Stimulated activated CD8-positive, alpha-beta memory T cell treated with anti-CD3 and anti-CD28 coated beads, Interleukin-7, amount 100 ng/mL, for 4 hours (primary cell): ENCODE measurements around the gene CRHR1.
A peak's percentile ranks its signal among the peaks of the same experiment; 100 is the strongest.
"Not testable (repeated sequence)": the region's sequence is repeated elsewhere in the genome, so short reads cannot be mapped to it uniquely, and the experiment has no call there.

Experiments
- DNase-seq, 2 donors: peaks; one replicate each; pipeline ENCODE4 v3.0.0-alpha.2; 2020; ENCODE audit warnings: low read depth in 2 of 2

Gene CRHR1

DNA sequence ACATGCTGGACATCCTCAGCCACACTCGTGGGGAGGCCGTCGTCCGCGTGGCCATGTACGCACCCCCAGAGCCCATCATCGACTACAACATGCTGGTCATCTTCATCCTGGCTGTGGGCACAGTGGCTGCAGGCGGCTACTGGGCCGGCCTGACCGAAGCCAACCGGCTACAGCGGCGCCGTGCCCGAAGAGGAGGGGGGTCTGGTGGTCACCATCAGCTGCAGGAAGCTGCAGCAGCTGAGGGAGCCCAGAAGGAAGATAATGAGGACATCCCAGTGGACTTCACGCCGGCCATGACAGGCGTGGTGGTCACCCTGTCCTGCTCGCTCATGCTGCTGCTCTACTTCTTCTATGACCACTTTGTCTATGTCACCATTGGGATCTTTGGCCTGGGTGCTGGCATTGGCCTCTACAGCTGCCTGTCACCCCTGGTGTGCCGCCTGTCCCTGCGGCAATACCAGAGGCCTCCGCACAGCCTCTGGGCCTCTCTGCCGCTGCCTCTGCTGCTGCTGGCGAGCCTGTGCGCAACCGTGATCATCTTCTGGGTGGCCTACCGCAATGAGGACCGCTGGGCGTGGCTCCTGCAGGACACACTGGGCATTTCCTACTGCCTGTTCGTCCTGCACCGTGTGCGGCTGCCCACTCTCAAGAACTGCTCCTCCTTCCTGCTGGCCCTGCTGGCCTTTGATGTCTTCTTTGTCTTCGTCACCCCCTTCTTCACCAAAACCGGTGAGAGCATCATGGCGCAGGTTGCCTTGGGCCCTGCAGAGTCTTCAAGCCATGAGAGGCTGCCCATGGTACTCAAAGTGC lies 61.5 kb downstream of the CRHR1 start:
- no peak for DNase-seq

- DNase-seq: no peak
Observed at GRCh38 chr17:45846223-45846622, 62.1 kb downstream of the CRHR1 start.

- DNase-seq: no peak
Observed at GRCh38 chr17:45846646-45847045, 62.5 kb downstream of the CRHR1 start.

- no peak for DNase-seq
Observed at GRCh38 chr17:45847101-45847500, 63.0 kb downstream of the CRHR1 start.

DNA sequence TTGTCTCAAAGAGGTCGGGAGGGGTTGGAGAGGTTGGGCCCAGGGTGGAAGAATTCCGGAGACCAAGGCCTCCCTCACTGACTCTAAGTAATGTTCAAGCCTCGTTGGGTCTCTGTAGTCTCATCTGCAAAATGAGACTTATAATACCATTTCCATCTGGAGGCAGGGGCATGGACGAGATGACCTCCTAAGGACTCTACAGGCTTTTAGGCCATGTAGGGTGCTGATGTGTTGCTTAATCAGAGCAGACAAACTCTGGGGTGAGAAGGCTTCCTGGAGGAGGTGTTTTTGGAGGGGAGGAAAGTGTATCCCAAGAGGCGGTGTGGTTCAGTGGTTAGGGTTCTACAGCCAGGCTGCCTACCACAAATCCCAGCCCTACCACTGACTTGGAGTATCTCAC lies 63.6 kb downstream of the CRHR1 start:
- DNase-seq: no peak

DNA sequence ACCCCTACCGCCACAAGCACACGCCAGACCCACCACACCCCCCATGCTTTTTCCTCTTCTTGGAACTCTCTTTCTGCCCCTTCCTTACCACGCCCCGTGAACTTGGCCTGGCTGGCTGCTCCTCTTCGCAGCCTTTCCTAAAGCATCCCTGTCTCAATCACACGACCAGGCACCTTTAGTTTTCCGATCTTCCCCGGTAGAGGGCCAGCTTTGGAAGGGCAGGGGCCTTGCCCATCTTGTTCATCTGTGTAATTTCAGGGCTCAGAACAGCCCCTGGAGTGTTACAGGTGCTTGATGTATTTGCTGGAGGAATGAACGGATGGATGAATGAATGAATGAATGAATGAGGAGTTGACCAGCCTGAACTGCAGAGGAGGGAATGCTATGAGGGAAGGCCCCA lies 64.3 kb downstream of the CRHR1 start:
- DNase-seq: no peak

DNA sequence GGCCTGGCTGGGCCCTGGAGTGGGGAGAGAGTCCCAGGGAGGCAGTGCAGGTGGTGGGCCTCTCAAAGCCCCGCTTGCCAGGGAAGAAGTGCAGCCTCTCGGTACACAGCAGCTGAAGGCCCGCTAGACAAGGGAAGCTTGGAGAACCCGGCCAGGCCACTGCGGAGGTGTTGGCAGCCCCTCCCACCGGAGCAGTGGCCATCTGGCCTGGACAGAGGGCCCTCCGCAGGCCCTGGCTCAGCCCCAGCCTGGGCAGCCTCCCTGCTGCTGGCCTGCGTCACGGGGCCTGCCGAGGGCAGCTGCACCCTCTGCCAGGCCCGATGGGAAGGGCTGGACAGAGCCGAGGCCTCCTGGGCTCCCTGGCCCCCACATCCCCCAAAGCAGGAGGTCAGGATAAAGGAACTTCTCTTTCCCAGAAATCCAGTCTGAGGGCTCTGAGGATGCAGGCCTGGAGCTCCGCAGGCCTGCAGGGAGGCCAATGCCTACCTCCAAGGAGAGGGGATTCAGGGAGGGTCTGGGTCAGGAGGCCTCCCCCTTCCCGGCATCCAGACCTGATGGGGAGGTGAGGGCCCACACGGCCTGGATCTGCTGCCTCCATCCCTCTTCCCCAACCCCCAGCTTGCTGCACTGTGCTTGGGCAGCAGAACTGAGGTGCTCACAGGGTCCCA lies 64.9 kb downstream of the CRHR1 start:
- no peak for DNase-seq

GRCh38 chr17:45849536-45849990 lies 65.4 kb downstream of the CRHR1 start:
- no peak for DNase-seq

DNA sequence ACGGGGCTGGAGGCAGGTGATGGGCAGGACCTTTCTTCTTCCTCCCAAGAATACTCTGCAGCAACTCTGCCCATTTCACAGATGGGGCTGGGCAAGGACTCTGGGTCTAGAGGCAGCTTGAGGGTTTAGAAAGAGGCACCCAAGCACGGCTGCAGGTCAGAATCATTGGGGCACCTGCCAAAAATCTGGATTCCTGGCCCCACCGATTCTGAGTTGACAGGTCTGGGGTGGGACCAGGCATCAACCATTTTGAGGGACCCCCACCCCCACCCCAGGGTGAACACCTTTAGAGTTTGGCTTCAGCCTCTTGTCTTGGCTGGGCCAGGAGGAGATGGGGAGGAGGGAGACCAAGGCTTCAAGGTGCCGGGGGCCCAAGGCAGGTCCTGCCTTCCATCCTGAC lies 65.9 kb downstream of the CRHR1 start:
- no peak for DNase-seq

GRCh38 chr17:45850468-45850867 lies 66.3 kb downstream of the CRHR1 start:
- DNase-seq: no peak

GRCh38 chr17:45851022-45851421 lies 66.9 kb downstream of the CRHR1 start:
- no peak for DNase-seq

- DNase-seq: no peak
Observed at GRCh38 chr17:45851464-45851863, 67.3 kb downstream of the CRHR1 start.

- no peak for DNase-seq
Observed at GRCh38 chr17:45851873-45852272, 67.8 kb downstream of the CRHR1 start.

DNA sequence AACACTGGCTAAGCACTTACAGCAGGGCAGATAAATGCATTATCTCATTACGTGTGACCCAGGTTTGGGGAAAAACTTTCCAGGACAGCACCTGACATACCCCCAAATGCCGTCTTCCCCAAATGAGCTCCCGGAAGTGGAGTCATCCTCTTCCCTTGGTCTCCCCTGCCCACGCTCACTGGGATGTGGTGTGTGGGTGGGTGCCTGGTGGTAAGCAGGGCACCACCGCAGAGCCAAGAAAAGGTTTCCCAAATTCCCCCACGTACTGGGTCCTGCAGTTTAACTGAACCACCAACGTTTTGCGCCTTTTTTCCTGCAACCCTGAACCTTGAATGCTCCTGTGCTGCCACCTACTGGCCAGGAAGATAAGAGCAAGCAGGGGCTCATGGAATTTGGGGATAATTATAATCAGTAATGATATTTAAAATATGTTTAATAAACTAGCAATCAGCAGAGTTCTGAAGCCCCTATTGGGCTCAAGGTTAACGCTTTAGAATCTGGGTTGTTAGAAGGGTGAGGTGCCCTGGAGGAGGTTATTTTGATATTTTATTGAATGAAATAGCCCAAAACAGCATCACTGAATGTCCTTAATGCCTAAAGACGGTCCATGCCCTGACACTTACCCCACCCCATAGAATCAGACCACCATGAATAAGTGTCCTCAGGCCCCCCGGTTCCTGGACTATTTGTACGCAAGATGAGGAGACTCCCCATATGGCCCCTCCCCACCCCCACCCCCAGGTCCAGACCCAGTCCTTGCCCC lies 68.6 kb downstream of the CRHR1 start:
- peak; percentile 18 to 23 for DNase-seq

GRCh38 chr17:45854209-45854608 lies 70.1 kb downstream of the CRHR1 start:
- DNase-seq: no peak

- no peak for DNase-seq
Observed at GRCh38 chr17:45855691-45856336, 71.7 kb downstream of the CRHR1 start.

- no peak for DNase-seq
Observed at GRCh38 chr17:45857977-45858708, 74.0 kb downstream of the CRHR1 start.

DNA sequence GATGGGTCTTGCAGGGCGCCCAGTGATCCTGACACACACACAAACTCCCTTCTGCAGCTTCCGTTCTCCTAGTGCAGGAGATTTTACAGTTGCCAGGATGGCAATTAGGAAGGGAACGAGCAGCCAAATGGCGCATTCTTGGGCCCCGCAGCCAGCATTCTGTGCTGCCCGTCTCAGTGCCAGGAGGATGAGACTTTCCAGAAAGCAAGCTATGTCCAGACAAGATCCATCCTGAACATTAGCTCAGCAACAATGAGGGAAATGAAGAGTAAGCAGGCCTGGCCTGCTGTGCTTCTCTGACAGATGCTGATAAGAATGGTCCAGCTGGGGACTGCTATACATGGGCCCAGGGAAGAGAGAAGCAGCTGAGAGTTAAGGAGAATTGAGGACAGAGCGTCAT lies 77.0 kb downstream of the CRHR1 start:
- no peak for DNase-seq

DNA sequence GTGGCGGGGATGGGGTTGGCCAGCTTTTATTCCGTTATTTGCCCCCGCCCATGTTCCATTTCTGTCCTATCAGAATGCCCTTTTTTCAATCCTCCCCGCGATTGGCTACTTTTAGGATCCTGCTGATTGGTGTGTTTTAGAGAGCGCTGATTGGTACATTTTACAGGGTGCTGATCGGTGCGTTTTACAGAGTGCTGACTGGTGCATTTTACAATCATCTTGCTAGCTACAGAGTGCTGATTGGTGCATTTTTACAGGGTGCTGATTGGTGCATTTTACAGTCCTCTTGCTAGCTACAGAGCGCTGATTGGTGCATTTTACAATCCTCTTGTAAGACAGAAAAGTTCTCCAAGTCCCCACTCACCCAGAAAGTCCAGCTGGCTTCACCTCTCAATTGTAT lies 78.0 kb downstream of the CRHR1 start:
- DNase-seq: not testable (repeated sequence)

DNA sequence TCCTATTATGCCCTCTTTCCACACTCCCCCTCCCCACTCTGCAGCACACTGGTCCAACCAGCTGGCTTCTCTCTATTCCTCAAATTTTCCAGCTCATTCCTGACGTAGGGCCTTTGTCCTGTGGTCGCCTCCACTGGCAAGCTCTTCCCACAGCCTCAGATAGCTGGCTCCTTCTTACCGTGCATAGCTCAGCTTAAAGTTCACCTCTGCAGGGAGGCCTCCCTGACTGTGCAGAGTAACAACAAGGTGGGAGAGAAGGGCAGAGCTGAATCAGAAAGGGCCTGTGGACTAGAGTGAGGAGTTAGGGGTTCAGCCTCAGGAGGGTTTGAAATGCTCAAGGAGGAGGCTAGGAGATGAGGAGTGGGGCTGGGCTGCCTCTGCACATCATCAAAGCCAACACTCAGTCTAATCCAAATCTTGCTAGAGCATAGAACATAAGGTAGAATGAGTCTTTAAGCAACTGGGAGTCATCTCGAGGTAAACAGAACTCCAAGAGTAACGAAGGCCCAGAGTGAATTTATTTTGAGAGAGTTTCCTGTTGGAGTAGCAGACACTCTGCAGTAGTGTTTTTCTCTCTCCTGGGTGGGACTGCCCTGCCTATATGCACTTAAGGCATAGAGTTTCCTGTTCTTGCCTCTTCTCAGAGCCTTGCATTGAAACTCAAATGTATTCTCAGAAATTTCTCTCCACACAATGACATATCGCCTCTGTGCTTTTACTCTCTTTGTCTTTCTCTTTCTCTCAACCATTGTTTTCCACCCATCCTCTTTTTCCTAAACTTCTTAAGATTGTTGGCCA lies 79.9 kb downstream of the CRHR1 start:
- DNase-seq: no peak

GRCh38 chr17:45867171-45867570 lies 83.1 kb downstream of the CRHR1 start:
- DNase-seq: no peak
